GM21423 (cell line): ENCODE data around the gene GINS1.

Experiments
- ATAC-seq: cut with Tn5 transposase; IDR thresholded peaks from one replicate; pipeline ENCODE4 v1.9.1; 2021; ENCODE audit warnings: mild to moderate bottlenecking, moderate library complexity; ENCODE audit not compliant: unreplicated experiment

The GINS1 gene

GRCh38 chr20:25407311-25408169 is at the start of gene GINS1:
Gene GINS1 (plus strand): TSS chr20:25407673. CDS start chr20:25407821, 148 bp downstream.
- ATAC-seq = peak; percentile 88

- peak; percentile 47 for ATAC-seq
Measured at GRCh38 chr20:25360631-25361286, 46.7 kb upstream of the GINS1 start.

- no peak for ATAC-seq
Measured at GRCh38 chr20:25361287-25361683, 46.2 kb upstream of the GINS1 start.

GRCh38 chr20:25364180-25364788 is 43.2 kb upstream of the GINS1 start:
- no peak for ATAC-seq

DNA sequence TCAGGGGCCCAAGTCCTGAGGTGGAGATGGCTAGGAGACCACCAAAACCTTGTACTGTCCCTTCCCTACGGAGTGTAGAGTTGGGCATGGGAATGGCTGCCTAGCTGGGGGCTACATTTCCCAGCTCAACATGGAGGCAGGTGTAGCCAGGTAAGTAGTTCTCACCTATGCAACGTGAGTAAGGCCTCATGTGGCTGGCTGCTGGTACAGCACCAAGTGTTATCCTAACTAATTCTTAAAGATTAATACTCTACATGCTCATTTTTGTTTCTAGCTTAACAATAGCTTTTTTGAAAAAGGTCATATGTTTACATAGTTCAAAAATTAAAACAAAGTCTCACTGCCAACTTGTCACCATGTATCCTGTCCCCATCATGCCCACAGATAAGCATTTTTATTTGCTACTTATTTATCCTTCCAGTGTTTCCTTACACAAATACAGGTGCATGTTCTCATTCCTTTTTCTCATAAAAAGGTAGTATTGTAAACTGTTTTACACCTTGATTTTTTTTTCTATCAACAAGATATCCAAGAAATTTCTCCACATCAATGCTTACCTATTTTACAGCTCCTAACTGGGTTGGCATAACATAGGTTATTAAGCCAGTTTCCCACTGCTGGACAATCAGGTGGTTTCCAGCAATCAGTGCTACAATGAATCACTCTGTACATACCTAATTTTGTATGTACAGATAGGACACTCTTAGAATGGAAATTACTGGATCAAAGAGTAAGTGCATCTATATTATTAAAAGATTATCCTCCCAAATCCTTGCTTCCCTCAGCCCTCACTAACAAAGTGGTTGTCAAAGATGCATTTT is 42.4 kb upstream of the GINS1 start:
- ATAC-seq = no peak

DNA sequence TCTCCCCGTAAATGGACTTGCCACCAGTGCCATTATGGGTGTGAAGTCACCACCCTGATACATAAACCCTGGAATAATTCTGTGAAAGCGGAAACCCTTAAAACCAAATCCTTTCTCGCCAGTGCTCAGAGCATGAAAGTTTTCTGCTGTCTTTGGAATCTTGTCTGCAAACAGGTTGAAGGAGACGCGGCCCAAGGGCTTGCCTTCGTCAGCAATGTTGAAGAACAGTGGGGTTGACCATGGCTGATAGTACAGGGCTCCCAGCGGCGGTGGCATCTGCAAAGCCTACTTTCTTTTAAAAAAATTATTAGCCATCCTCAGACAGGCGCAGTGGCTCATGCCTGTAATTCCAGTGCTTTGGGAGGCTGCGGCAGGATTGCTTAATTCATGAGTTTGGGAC is 38.9 kb upstream of the GINS1 start:
- ATAC-seq = no peak

GRCh38 chr20:25368976-25369375 is 38.5 kb upstream of the GINS1 start:
- no peak for ATAC-seq

DNA sequence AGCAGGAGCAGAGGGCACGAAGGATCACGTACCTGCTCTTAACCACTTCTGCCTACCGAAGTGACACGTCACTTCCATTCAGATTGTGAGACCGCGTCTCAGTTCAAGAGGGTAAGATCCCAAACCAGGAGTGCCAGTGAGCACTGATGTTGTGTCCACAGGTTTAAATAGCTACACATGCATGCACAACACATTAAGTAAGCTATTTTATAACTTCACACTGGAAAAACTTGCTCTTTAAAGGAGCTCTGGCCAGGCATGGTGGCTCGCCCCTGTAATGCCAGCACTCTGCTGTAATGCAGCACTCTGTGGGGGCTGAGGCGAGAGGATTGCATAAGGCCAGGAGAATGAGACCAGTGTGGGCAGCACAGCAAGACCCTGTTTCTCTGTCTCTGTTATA is 37.9 kb upstream of the GINS1 start:
- ATAC-seq = no peak

DNA sequence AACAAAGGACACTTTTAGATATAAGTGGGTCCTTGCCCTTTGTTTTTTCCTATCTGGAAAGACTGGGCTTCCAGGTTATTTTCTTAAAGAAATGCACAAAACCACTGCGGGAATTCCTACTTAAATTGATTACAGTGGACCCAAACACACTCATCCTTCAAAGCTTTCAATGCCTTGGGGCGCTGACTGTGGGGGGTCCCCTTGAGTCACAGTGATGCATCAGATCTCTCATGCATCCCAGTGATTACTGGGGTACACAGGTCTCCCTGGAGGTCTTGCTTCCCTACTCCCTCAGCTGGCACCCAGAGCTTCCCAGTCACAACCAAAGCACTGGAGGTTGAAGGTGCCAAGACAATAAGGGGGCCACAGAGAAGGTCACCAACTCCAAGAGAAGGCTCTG is 37.5 kb upstream of the GINS1 start:
- ATAC-seq = no peak

DNA sequence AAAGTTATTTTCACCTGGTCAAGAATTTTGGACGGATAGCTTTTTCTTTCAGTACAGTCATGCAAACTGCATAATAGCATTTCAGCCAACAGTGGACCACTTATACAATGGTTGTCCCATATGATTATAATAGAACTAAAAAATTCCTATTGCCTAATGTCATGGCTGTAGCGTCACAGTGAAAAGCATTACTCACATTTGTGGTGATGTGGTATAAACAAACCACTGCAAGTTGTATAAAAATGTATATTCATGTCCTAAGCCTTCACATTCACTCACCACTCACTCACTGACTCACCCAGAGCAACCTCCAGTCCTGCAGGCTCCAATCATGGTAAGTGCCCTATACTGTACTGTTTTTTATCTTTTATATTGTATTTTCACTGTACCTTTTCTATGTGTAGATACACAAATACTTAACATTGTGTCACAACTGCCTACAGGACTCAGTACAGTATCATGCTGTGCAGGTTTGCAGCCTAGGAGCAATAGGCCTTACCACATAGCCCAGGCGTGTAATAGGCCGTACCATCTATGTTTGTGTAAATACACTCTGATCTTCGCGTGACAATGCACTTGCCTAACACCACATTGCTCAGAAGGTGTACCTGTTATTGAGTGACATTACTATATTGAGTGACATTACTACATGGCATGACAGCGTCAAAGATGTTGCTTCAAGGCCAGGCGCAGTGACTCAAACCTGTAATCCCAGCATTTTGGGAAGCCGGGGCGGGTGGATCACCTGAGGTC is 34.7 kb upstream of the GINS1 start:
- no peak for ATAC-seq

- no peak for ATAC-seq
Measured at GRCh38 chr20:25374842-25375241, 32.6 kb upstream of the GINS1 start.

DNA sequence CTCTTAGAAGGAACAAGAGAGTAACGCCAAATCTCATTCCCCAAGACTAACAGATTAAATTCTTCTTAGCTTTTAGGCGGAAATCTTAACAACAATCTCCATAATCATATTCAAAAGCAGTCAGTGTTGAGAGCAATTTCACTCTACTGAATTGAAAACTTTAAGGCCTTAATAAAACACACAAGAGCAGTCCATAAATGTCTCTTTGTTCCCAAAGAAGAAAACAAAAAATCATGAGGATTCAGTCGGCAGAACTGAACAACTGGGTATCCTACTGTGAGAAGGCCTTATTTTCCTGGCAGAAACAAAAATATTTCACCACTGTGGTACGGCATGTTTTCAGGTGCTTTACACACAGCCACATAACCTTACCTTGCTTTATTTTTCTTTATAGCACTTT is 31.2 kb upstream of the GINS1 start:
- ATAC-seq = no peak

DNA sequence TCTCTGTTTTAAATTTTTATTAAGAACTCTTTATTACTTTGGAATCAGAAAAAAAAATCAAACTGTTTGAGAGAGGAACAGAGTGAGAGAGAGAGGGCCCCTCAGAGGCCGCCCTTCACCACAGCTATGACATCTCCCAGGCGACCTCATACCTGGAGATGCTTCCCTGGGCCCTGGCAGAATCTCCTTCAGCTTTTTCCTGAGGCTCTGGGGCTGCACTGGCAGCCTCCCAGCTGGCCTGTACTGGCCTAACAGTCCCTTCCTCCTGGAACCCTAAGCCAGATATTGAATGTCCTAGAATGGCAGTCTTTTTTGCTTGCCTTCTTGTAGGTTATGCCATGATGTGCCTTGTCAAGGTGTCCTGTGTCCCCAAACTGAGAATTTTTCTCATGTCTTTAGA is 30.6 kb upstream of the GINS1 start:
- no peak for ATAC-seq

DNA sequence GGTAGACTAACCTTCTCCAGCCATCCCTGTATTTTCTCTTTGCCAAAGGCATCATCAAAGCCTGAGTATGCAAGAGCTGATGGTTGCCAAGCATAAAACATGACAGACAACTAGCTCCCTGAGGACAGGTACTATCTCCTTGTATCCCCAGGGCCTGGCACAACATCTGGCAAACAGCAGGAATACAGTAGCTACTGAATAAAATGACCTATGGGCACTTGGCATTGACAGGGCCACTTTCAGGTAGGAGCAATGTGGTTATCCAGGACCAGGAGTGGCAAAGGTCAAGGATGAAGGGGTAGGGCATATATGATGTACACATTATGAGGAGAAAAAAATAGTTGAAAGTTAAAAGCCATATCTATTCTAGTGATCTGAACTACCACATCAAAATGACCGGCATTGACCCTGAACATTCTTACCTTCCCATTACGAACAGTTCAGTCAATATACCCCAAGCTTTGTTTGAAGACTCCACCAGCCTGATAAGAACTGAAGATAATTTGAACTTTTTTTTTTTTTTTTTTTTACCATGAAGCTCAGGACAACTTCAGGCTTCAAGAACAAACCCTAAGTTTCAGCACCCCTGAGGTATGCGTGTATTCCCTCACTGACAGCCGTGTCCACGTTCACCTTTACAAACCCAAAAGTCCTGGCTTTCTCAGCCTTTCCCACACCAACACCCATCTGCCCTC is 29.1 kb upstream of the GINS1 start:
- no peak for ATAC-seq

DNA sequence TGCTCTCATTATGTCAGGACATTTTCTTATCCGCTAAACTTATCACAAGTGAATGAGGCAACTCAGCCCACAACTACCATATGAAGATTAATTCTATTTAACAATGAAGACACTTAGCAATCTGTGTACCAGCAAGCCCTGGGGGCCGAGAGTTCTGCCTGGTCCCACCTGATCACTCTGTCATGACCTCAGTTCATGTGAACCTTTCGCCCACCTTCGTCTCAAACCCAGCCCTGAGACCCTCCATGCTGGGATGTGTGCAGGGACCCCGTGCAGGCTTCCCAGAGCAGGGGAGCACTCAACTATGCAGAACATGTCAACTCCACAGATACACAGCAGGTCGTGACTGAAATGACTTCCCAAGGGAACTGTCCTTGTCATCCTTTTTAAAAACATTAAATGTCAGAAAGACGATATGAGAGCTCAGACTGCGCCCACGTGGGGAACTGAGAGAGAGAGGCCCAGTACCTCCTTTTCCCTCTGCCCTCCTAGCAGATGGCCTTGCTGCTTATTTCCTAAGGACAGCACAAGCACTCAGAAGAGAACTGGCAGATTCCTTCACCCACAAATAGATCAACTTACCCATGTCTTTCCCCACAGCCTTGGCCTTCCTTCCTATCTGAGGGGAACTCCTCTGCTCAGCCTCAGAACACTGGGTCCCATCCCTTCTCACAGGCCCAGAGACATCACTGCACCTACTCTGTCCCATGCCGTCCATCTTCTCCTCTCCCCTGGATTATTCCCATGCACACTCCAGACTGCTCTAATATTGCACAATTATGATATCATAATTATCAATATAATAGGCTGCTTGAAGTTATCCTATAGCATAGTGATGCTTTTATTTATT is 28.4 kb upstream of the GINS1 start:
- no peak for ATAC-seq

DNA sequence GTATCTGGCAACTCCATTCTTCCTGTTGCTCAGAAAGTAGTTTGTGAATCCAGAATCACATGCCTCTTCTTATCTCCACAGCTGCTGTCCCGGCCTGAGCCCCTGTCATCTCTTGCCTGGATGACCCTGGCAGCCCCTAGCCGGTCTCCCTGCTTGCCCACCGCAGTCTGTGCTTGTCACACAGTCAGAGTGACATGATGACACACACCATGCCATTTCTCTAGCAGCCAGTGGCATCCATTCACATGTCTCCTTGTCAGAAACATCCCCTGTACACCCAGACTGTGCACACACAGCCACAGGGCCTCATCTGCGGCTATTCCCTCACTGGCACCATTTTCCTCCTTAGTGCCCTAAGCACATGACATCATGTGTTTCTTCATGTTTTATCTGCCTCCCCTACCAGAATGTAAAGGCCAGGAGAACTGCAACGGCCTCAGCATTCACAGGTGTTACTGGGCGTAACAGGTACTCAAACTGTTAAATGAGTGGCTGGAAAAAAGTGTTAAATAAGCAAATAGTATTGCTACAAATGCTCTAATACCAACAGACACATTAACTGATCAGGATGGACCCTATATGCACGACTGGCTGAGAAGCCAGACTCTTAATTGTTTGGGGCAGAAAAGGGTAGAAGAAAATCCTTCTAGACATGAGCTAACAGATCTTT is 26.4 kb upstream of the GINS1 start:
- no peak for ATAC-seq

- no peak for ATAC-seq
Measured at GRCh38 chr20:25382704-25383370, 24.6 kb upstream of the GINS1 start.

GRCh38 chr20:25389401-25389857 is 18.0 kb upstream of the GINS1 start:
- no peak for ATAC-seq
